PC-3 (cell line): ENCODE results near the gene SIPA1L2. TPM values are rescaled to one million over a fixed set of nuclear protein-coding genes. Genes with fewer than 3 reads are reported as not detected.

Experiments used
- ATAC-seq: fragments of 200-7000 bp; cut with Tn5 transposase; 2 replicates; pipeline ENCODE4 v1.9.1; 2020; ENCODE audit warnings: mild to moderate bottlenecking, moderate library complexity
- BruUV-seq: library from RNA; stranded (reverse); fragments of 400-500 nt; replicated peaks from 2 replicates; lab custom pipeline; 2021; lab: Mats Ljungman, UMichigan
- CTCF ChIA-PET: fragments of 300-600 bp; sonication (Branson Sonifier 250); formaldehyde crosslinking; loops from one replicate; lab custom pipeline; 2022; ENCODE audit warnings: antibody characterized with exemption; lab: Charles Lee
- POLR2A ChIA-PET: fragments of 300-600 bp; sonication (Branson Sonifier 250); formaldehyde crosslinking; loops from one replicate; lab custom pipeline; 2022; ENCODE audit warnings: antibody characterized with exemption; ENCODE audit not compliant: unreplicated experiment; lab: Charles Lee
- DNase-seq: peaks from one replicate; pipeline ENCODE4 v3.0.0-alpha.2; 2015
- H2AFZ ChIP-seq: fragments of 300-600 bp; sonication (generic); 2 replicates; pipeline ENCODE4 v1.6.0; 2016; ENCODE audit warnings: antibody characterized with exemption, low read length
- H3F3A ChIP-seq: fragments of 300-600 bp; sonication (generic); one replicate; pipeline ENCODE4 v1.6.0; 2017; ENCODE audit warnings: antibody characterized with exemption, low read length, control low read depth, mild to moderate bottlenecking; ENCODE audit not compliant: unreplicated experiment
- H3K27ac ChIP-seq: fragments of 300-600 bp; sonication (generic); 2 replicates; pipeline ENCODE4 v1.5.1; 2016; ENCODE audit warnings: mild to moderate bottlenecking, low read length
- H3K27me3 ChIP-seq: fragments of 300-600 bp; sonication (generic); 2 replicates; pipeline ENCODE4 v1.6.1; 2016; ENCODE audit warnings: low read length, mixed read lengths
- H3K36me3 ChIP-seq: fragments of 300-600 bp; sonication (generic); 2 replicates; pipeline ENCODE4 v1.6.1; 2016; ENCODE audit warnings: low read depth, mixed run types, low read length, mixed read lengths
- H3K4me1 ChIP-seq: fragments of 300-600 bp; sonication (generic); 2 replicates; pipeline ENCODE4 v1.5.1; 2016; ENCODE audit warnings: low read length; ENCODE audit not compliant: insufficient read depth
- H3K4me2 ChIP-seq: fragments of 300-600 bp; sonication (generic); 2 replicates; pipeline ENCODE4 v1.6.0; 2016; ENCODE audit warnings: low read length
- H3K4me3 ChIP-seq: fragments of 300-600 bp; sonication (generic); 2 replicates; pipeline ENCODE4 v1.5.1; 2016; ENCODE audit warnings: mild to moderate bottlenecking, low read length, mixed read lengths
- H3K79me2 ChIP-seq: fragments of 300-600 bp; sonication (generic); 2 replicates; pipeline ENCODE4 v1.6.1; 2017; ENCODE audit warnings: low read length, mixed read lengths
- H3K9ac ChIP-seq: fragments of 300-600 bp; sonication (generic); 2 replicates; pipeline ENCODE4 v1.6.0; 2016; ENCODE audit warnings: mild to moderate bottlenecking, low read length
- H3K9me2 ChIP-seq: fragments of 300-600 bp; sonication (generic); replicated peaks from 2 replicates; pipeline ENCODE4 v1.6.1; 2016; ENCODE audit warnings: mixed run types, low read length, mixed read lengths
- H3K9me3 ChIP-seq: fragments of 300-600 bp; sonication (generic); 2 replicates; pipeline ENCODE4 v1.6.1; 2016; ENCODE audit warnings: low read length, mixed read lengths
- H4K20me1 ChIP-seq: fragments of 300-600 bp; sonication (generic); 2 replicates; pipeline ENCODE4 v1.6.1; 2016; ENCODE audit warnings: low read length, mixed read lengths
- CTCF ChIP-seq: fragments of 300-600 bp; sonication (generic); conservative IDR thresholded peaks from 2 replicates; pipeline ENCODE4 v1.5.1; 2017; ENCODE audit warnings: antibody characterized with exemption, low read depth, mild to moderate bottlenecking, low read length
- EZH2 ChIP-seq: fragments of 300-600 bp; sonication (generic); IDR thresholded peaks from one replicate; pipeline ENCODE4 v1.6.1; 2017; ENCODE audit warnings: antibody characterized with exemption, mild to moderate bottlenecking, low read length; ENCODE audit not compliant: unreplicated experiment
- EZH2phosphoT487 ChIP-seq: fragments of 300-600 bp; sonication (generic); IDR thresholded peaks from 2 replicates; pipeline ENCODE4 v1.6.1; 2018; ENCODE audit warnings: mild to moderate bottlenecking, antibody characterized with exemption, low read length, borderline replicate concordance
- intact Hi-C: fragments of 100-400 bp; cut with micrococcal nuclease; formaldehyde crosslinking; loops from 2 replicates; pipeline ENCODE4 v1.9.0; 2023
- total RNA-seq: library from RNA; depleted of rRNA; stranded (reverse); fragments of >200 nt; gene quantifications from 2 replicates; pipeline ENCODE4 v1.2.3, GENCODE V29; 2014

The SIPA1L2 gene
- total RNA-seq, 1 experiment from 2014 or later: 9.8 TPM

- ChIA-PET POLR2A (no interaction called here), CTCF (interaction anchor here (0.6 kb wide), 1 partner anchor 32 kb away, joined by 8 read pairs; no protein-coding TSS in a partner anchor)
- H3K9me2 ChIP-seq: no peaks in the 10 kb centered on the region
- H3K36me3 ChIP-seq: no peaks in the 10 kb centered on the region
- DNase-seq (no peak), ATAC-seq (no peak)
- no peaks in the 10 kb centered on the region for H4K20me1 ChIP-seq
- H3K9ac ChIP-seq: no peak overlapping the region
- intact Hi-C loops: no loop called here
- no peak overlapping the region for H3K4me3 ChIP-seq
- no peaks in the 10 kb centered on the region for H3K9me3 ChIP-seq
- no peaks in the 10 kb centered on the region for H3K27me3 ChIP-seq
- H3K4me1 ChIP-seq: peaks cover 13% of the 10 kb centered on the region
- H3F3A ChIP-seq: no peaks in the 10 kb centered on the region
- H3K79me2 ChIP-seq: no peaks in the 10 kb centered on the region
- H2AFZ ChIP-seq: no peak overlapping the region
- no peak overlapping the region for H3K27ac ChIP-seq
- no peak overlapping the region for H3K4me2 ChIP-seq
- BruUV-seq: no TSS peak
- TF ChIP-seq EZH2phosphoT487: no peak
- no peak for TF ChIP-seq EZH2
- TF ChIP-seq CTCF: no peak
Observed at GRCh38 chr1:232594768-232595698, 34.9 kb downstream of the SIPA1L2 start.

- POLR2A ChIA-PET: no interaction called here
- no peak for DNase-seq
- no peaks in the 10 kb centered on the region for H3K9me2 ChIP-seq
- no peaks in the 10 kb centered on the region for H4K20me1 ChIP-seq
- no peaks in the 10 kb centered on the region for H3K27me3 ChIP-seq
- H3K9me3 ChIP-seq: no peaks in the 10 kb centered on the region
- no peaks in the 10 kb centered on the region for H3K79me2 ChIP-seq
- intact Hi-C loops: no loop called here
- H3K4me3 ChIP-seq: no peak overlapping the region
- H3K9ac ChIP-seq: no peak overlapping the region
- CTCF ChIA-PET: interaction anchor here (0.6 kb wide), 1 partner anchor 33 kb away, joined by 8 read pairs; no protein-coding TSS in a partner anchor
- H2AFZ ChIP-seq: no peak overlapping the region
- no peaks in the 10 kb centered on the region for H3F3A ChIP-seq
- no peak for TF ChIP-seq CTCF
- TF ChIP-seq EZH2phosphoT487: no peak
- no peak for TF ChIP-seq EZH2
- ATAC-seq: no peak
- no peak overlapping the region for H3K4me2 ChIP-seq
- no peaks in the 10 kb centered on the region for H3K36me3 ChIP-seq
- H3K4me1 ChIP-seq: peaks cover 6% of the 10 kb centered on the region
- no peak overlapping the region for H3K27ac ChIP-seq
- BruUV-seq: no TSS peak
Observed at GRCh38 chr1:232593717-232594502, 36.0 kb downstream of the SIPA1L2 start.
